Transverse colon (tissue), 4 donors: Measurements from ENCODE around the gene DOCK9. TPM values are rescaled to one million over a fixed set of nuclear protein-coding genes. Genes with fewer than 3 reads are reported as not detected.

Source experiments
- DNase-seq: peaks from one replicate; pipeline ENCODE4 v3.0.0-alpha.2; 2019
- H3K27ac ChIP-seq, 4 donors: fragments of 200-600 bp; sonication (generic); 2 replicates each; pipeline ENCODE4 v1.5.1; 2016 to 2018; ENCODE audit warnings: inconsistent platforms in 4 of 4
- H3K27me3 ChIP-seq: fragments of 200-600 bp; sonication (generic); 2 replicates; pipeline ENCODE4 v1.5.1; 2017; ENCODE audit warnings: inconsistent platforms
- H3K36me3 ChIP-seq, 4 donors: fragments of 200-600 bp; sonication (generic); 2 replicates each; pipeline ENCODE4 v1.5.1; 2017 to 2019; ENCODE audit warnings: inconsistent platforms in 4 of 4
- H3K4me1 ChIP-seq, 4 donors: fragments of 200-600 bp; sonication (generic); 2 replicates each; pipeline ENCODE4 v1.5.1; 2017 to 2020; ENCODE audit warnings: inconsistent platforms in 4 of 4
- H3K4me3 ChIP-seq, 4 donors: fragments of 200-600 bp; sonication (generic); 1 replicate in 1 of 4; 2 replicates in 3 of 4; pipeline versions ENCODE4 v1.5.1 to v1.6.1; 2017 to 2019; ENCODE audit warnings: inconsistent platforms in 4 of 4
- H3K9me3 ChIP-seq, 2 donors: fragments of 200-600 bp; sonication (generic); 2 replicates each; pipeline ENCODE4 v1.5.1; 2017 to 2019; ENCODE audit warnings: inconsistent platforms in 2 of 2
- CTCF ChIP-seq, 5 experiments: fragments of 200-600 bp in 3 of 5; fragments of 450-650 bp in 2 of 5; sonication (generic) in 3 of 5; IDR thresholded peaks; 1 replicate in 2 of 5; 2 replicates in 3 of 5; pipeline ENCODE4 v1.5.1; 2016 to 2017; ENCODE audit warnings: antibody characterized with exemption in 5 of 5, inconsistent platforms in 3 of 5, mild to moderate bottlenecking in 2 of 5, moderate library complexity in 1 of 5
- EP300 ChIP-seq: sonication (generic); formaldehyde crosslinking; IDR thresholded peaks from one replicate; pipeline ENCODE4 v1.6.1; 2017; ENCODE audit warnings: antibody characterized with exemption, low read depth
- POLR2A ChIP-seq: fragments of 450-650 bp; IDR thresholded peaks from one replicate; pipeline ENCODE4 v1.6.1; 2016; ENCODE audit warnings: antibody characterized with exemption, mild to moderate bottlenecking, moderate library complexity
- POLR2AphosphoS5 ChIP-seq, 3 donors: sonication (generic); formaldehyde crosslinking; IDR thresholded peaks; one replicate each; pipeline ENCODE4 v1.6.1; 2016; ENCODE audit warnings: antibody characterized with exemption in 3 of 3
- WGBS, 2 donors: methylation state at CpG; one replicate each; pipeline ENCODE4 v1.1.5; 2018; ENCODE audit warnings: low coverage in 1 of 2; 5-methylcytosine and 5-hydroxymethylcytosine counted together
- in situ Hi-C, 4 donors: fragments of 200-750 bp; cut with MboI; loops; one replicate each; pipeline versions ENCODE4 v1.15.0 to v1.15.1; 2017; ENCODE audit warnings: low sequenced_read_pairs in 3 of 4, low pct_ligation_motif_present in 1 of 4, low pct_unique_long_range_greater_than_20kb in 1 of 4
- intact Hi-C: fragments of 100-400 bp; cut with DNase I; formaldehyde crosslinking; loops from one replicate; pipeline ENCODE4 v1.15.1; 2023; ENCODE audit warnings: low total_unique reads
- total RNA-seq, 4 donors: library from RNA; depleted of rRNA; stranded (reverse); fragments of >200 nt; gene quantifications; one replicate each; pipeline ENCODE4 v1.1.0, GENCODE V29; 2016

The DOCK9 gene
- total RNA-seq, 4 donors from 2014 or later = 44.5 to 120 (median 71.4) TPM

GRCh38 chr13:99000137-99000536 lies 22.3 kb upstream of the DOCK9 start:
- DNase-seq = no peak
- in situ Hi-C loops = no loop called here
- TF ChIP-seq POLR2A (no peak), CTCF (IDR thresholded peaks at IDR 0.05) (no peak), POLR2AphosphoS5 (IDR thresholded peaks at IDR 0.05) (no peak), EP300 (no peak)
- 85 to 94% methylated on average over 2 of the region's 2 CpGs for WGBS, 2 donors
- Histone ChIP-seq H3K9me3 (no peaks in the 10 kb centered on the region), H3K4me1 (peaks cover 0 to 38% (median 8%) of the 10 kb centered on the region in 4 donors), H3K27ac (peak overlapping the region in 1 of 4 donors; percentile 16), H3K36me3 (no peaks in the 10 kb centered on the region), H3K27me3 (no peaks in the 10 kb centered on the region), H3K4me3 (no peak overlapping the region)
- intact Hi-C loops = no loop called here

- in situ Hi-C loops (no loop called here), intact Hi-C loops (no loop called here)
- H3K27me3 ChIP-seq = no peaks in the 10 kb centered on the region
- H3K27ac ChIP-seq = peak overlapping the region in 1 of 4 donors; percentile 16
- 58 to 80% methylated on average over 1 to 2 of the region's 2 CpGs for WGBS, 2 donors
- H3K9me3 ChIP-seq = no peaks in the 10 kb centered on the region
- DNase-seq = no peak
- no peak for TF ChIP-seq POLR2AphosphoS5 (IDR thresholded peaks at IDR 0.05)
- no peak for TF ChIP-seq CTCF (IDR thresholded peaks at IDR 0.05)
- TF ChIP-seq EP300 = no peak
- H3K4me3 ChIP-seq = no peak overlapping the region
- peaks cover 0 to 32% (median 6%) of the 10 kb centered on the region in 4 donors for H3K4me1 ChIP-seq
- no peaks in the 10 kb centered on the region for H3K36me3 ChIP-seq
Observed at GRCh38 chr13:98999639-98999952, 21.7 kb upstream of the DOCK9 start.

DNA sequence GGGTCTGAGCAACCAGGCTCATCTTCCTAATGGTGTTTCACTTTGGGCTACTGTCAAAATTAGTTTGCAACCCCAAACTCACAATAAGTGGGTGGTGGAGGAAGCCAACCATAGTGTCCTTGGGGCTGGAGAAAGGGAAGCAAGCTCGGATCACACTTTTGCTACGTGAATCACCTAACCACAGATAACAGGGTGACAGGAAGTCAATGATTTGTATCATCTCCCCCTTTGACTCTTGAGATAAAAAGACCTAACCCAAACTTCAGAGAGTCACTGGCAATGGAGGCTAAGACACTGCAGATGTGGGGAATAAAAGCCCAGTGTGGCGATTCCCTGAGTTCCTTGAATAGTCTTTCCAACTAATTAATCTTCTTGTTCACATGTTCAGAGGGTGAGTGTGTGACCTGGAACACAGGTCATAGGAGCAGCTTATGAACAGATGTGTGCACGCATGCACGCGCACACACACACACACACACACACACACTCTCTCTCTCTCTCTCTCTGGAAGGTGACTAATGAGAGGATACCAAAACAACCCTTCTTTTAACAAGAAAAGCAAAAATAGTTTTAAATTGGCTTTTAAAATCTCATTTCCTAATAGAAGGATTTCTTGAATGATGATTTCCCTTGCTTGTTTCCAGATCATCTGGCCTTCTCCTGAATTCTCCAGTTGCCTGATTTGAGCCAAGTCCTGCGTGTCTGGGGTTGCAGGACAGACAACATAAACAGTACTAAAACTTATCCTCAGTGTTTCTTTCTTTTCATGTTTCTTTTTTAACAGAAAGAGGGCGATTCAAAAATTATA lies 21.2 kb upstream of the DOCK9 start:
- in situ Hi-C loops = no loop called here
- no peaks in the 10 kb centered on the region for H3K9me3 ChIP-seq
- H3K27ac ChIP-seq = peak overlapping the region in 1 of 4 donors; percentile 22
- H3K4me3 ChIP-seq = no peak overlapping the region
- no peaks in the 10 kb centered on the region for H3K27me3 ChIP-seq
- peaks cover 0 to 30% (median 6%) of the 10 kb centered on the region in 4 donors for H3K4me1 ChIP-seq
- no peak for DNase-seq
- H3K36me3 ChIP-seq = no peaks in the 10 kb centered on the region
- intact Hi-C loops = no loop called here
- TF ChIP-seq POLR2A (no peak), CTCF (IDR thresholded peaks at IDR 0.05) (no peak), POLR2AphosphoS5 (IDR thresholded peaks at IDR 0.05) (no peak), EP300 (no peak)
- WGBS, 2 donors = 34 to 59% methylated on average over 2 to 8 of the region's 8 CpGs

DNA sequence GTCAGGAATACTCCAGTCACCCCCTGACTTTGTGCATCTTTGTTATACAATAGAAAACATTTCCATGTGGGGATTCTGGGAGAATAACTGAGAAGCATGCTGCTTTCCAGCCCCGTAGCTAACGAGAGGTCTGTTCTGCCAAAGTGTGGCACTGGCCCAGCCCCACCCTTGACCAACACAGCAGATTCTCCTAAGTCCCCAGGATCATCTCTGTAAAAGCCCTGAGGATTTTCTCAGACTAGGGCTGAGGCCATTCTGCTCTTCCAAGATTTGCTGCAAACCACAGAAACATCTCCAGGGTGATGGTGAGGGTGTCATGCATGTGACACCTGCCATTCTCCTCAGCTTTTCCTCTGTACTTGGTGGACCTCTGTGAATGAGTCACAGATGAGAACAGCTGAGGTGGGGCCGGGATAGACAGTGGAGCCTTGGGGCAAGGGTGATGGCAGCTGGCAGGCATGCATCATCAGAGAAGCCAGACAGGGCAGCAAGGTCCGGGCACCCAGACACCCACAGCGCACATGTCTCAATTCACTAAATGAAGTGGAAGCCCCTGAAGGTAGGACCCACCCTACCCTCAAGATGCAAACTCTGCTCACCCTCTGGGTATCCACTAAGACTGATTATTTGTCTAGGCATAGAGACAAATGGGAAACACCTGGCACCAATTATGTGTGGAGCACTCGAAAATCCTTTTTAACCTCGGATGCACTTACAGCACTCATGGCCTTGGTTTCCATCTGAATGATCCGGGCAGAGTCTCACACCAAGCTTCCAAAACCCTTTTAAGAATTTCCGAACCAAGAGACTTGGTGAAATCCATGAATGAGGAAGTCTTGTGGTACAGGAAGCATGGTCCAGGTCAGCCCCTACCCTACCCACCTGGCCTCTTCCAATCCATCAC lies 20.1 kb upstream of the DOCK9 start:
- Histone ChIP-seq H3K27me3 (no peaks in the 10 kb centered on the region), H3K4me1 (peaks cover 0 to 33% (median 6%) of the 10 kb centered on the region in 4 donors), H3K4me3 (no peak overlapping the region), H3K27ac (no peak overlapping the region), H3K36me3 (no peaks in the 10 kb centered on the region), H3K9me3 (no peaks in the 10 kb centered on the region)
- TF ChIP-seq CTCF (IDR thresholded peaks at IDR 0.05) = no peak
- no peak for TF ChIP-seq POLR2A
- intact Hi-C loops = no loop called here
- WGBS, 2 donors = 75 to 100% methylated on average over 2 to 9 of the region's 9 CpGs
- in situ Hi-C loops = no loop called here
- DNase-seq = no peak
